Vagina (tissue), 2 donors: Measurements from ENCODE around the gene PGRMC2.

Experiments
- POLR2A ChIP-seq, 2 donors: fragments of 450-650 bp; IDR thresholded peaks; one replicate each; pipeline ENCODE4 v1.6.1; 2017; ENCODE audit warnings: antibody characterized with exemption in 2 of 2, mild to moderate bottlenecking in 2 of 2, moderate library complexity in 2 of 2
- TF ChIP-seq, protein P1 (sequence below), 3 experiments: fragments of 450-650 bp in 2 of 3; fragments of 200-600 bp in 1 of 3; sonication (generic) in 1 of 3; IDR thresholded peaks; one replicate each; pipeline ENCODE4 v1.5.1; 2017 to 2019; ENCODE audit warnings: antibody characterized with exemption in 3 of 3, mild to moderate bottlenecking in 2 of 3, moderate library complexity in 2 of 3

DNA sequence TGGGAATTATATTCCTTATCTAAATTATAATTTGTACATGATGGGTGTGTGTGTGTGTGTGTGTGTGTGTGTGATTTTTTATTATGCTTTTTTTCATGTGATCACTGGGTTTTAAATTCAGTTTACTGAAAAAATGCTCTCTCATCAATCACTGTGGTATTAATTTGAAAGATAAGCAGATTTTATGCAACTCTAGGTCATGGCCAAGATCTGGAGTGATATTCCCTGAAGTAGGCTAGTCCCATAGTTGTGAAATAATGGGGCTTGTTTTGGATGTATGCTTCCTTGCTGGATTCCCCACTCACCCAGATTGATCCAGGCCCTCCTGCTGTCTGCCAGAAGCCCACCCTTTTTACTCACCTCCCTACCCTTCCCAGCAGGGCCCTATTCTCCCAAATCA, 22.0 kb upstream of the PGRMC2 start:
- TF ChIP-seq, protein P1, sequence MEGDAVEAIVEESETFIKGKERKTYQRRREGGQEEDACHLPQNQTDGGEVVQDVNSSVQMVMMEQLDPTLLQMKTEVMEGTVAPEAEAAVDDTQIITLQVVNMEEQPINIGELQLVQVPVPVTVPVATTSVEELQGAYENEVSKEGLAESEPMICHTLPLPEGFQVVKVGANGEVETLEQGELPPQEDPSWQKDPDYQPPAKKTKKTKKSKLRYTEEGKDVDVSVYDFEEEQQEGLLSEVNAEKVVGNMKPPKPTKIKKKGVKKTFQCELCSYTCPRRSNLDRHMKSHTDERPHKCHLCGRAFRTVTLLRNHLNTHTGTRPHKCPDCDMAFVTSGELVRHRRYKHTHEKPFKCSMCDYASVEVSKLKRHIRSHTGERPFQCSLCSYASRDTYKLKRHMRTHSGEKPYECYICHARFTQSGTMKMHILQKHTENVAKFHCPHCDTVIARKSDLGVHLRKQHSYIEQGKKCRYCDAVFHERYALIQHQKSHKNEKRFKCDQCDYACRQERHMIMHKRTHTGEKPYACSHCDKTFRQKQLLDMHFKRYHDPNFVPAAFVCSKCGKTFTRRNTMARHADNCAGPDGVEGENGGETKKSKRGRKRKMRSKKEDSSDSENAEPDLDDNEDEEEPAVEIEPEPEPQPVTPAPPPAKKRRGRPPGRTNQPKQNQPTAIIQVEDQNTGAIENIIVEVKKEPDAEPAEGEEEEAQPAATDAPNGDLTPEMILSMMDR (IDR thresholded peaks at IDR 0.05): no peak
- no peak for TF ChIP-seq POLR2A (IDR thresholded peaks at IDR 0.05)
